ENCODE measurements around the gene DIAPH1. TPM values are rescaled to one million over a fixed set of nuclear protein-coding genes. Genes with fewer than 3 reads are reported as not detected.

DIAPH1 gene
- total RNA-seq, 2 donors from 2014 or later = 104 to 106 TPM

DNA sequence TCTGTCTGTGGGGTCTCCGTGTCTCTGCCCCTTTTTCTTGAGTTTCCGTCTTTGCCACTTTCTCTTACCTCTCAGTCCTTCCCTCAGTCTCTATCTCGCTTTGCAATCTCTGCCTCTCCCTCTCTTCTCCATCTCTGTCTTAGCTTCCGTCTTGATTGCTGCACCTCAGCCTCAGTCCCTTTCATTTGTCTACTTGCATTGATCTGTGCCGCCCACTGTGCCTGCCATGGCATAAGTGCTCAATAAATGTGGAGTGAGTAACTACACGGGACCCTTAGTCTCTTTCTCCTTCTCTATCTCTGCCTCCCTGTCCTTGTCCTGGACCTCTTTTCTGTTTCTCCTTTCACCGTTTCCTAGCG is 123.4 kb downstream of the DIAPH1 start:
- Mint-ChIP-seq H3K27ac (no peak overlapping the region), H3K4me1 (peaks cover 20% of the 10 kb centered on the region), H3K36me3 (ENCODE audit: low read depth) (peaks cover 14% of the 10 kb centered on the region), H3K9me3 (no peaks in the 10 kb centered on the region), H3K4me3 (peak overlapping the region; percentile 49), H3K27me3 (ENCODE audit: insufficient read depth) (peaks cover 41% of the 10 kb centered on the region)
- Histone ChIP-seq H3K9me3 (ENCODE audit: control insufficient read depth, low read length) (no peaks in the 10 kb centered on the region), H3K36me3 (ENCODE audit: control insufficient read depth, insufficient read depth, low read length) (no peaks in the 10 kb centered on the region), H3K9ac (ENCODE audit: extremely low read depth, low read length, poor library complexity, severe bottlenecking) (no peak overlapping the region), H3K4me3 (ENCODE audit: low read length) (peak overlapping the region; percentile 66), H3K27me3 (ENCODE audit: control insufficient read depth, insufficient read depth, low read length, poor library complexity, severe bottlenecking) (no peaks in the 10 kb centered on the region), H3K27ac (ENCODE audit: low read depth, low read length) (peak overlapping the region; percentile 97), H3K4me1 (ENCODE audit: control insufficient read depth, insufficient read depth, low read length) (peaks cover 12% of the 10 kb centered on the region)
- WGBS, 2 experiments (ENCODE audit: insufficient coverage in 1 of 2, insufficient read length in 1 of 2) = 43 to 48% methylated on average over 8 of the region's 8 CpGs
- no peak for DNase-seq
- TF ChIP-seq, protein P1, sequence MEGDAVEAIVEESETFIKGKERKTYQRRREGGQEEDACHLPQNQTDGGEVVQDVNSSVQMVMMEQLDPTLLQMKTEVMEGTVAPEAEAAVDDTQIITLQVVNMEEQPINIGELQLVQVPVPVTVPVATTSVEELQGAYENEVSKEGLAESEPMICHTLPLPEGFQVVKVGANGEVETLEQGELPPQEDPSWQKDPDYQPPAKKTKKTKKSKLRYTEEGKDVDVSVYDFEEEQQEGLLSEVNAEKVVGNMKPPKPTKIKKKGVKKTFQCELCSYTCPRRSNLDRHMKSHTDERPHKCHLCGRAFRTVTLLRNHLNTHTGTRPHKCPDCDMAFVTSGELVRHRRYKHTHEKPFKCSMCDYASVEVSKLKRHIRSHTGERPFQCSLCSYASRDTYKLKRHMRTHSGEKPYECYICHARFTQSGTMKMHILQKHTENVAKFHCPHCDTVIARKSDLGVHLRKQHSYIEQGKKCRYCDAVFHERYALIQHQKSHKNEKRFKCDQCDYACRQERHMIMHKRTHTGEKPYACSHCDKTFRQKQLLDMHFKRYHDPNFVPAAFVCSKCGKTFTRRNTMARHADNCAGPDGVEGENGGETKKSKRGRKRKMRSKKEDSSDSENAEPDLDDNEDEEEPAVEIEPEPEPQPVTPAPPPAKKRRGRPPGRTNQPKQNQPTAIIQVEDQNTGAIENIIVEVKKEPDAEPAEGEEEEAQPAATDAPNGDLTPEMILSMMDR (conservative IDR thresholded peaks at IDR 0.05) = no peak

DNA sequence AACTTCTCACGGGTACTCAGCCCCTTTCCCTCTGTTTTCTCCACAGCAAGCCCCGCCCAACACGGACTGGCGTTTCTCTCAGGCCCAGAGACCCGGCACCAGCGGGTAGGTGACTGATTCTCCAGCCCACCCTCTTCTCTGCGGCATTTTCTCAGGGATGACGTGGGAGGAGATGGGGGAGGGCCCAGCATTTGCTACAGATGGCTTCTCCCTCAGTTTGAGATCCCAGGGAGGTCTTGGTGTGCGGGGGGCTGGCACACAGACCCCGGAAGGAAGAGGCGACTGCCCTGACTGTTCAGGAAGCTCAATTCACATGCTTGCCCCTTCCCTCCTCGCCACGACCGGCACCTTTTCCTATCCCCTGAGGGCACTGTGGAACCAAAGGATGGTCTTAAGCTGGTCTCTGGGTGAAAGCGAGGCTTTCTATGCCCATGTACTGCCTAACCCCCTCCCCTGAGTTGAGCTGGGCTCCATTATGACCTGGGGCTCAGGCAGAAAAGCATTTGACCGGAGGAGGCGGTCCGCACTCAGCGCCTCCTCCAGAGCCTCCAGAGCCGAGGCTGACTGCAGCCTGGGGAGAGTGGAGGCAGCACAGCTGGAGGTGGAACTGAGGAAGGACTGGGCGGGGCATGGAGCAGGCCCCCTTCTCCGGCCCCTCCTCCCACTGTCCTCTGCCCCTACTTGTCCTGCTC is 123.9 kb downstream of the DIAPH1 start:
- H3K9me3 ChIP-seq (ENCODE audit: control insufficient read depth, low read length) = no peaks in the 10 kb centered on the region
- H3K27me3 Mint-ChIP-seq (ENCODE audit: insufficient read depth) = peaks cover 46% of the 10 kb centered on the region
- H3K27me3 ChIP-seq (ENCODE audit: control insufficient read depth, insufficient read depth, low read length, poor library complexity, severe bottlenecking) = no peaks in the 10 kb centered on the region
- H3K4me1 Mint-ChIP-seq = peaks cover 20% of the 10 kb centered on the region
- H3K9ac ChIP-seq (ENCODE audit: extremely low read depth, low read length, poor library complexity, severe bottlenecking) = no peak overlapping the region
- H3K9me3 Mint-ChIP-seq = no peaks in the 10 kb centered on the region
- peak; percentile 84 for DNase-seq
- H3K27ac ChIP-seq (ENCODE audit: low read depth, low read length) = peak overlapping the region; percentile 97
- 4 to 46% methylated on average over 5 to 22 of the region's 22 CpGs for WGBS, 2 experiments (ENCODE audit: insufficient coverage in 1 of 2, insufficient read length in 1 of 2)
- TF ChIP-seq, protein P1 (conservative IDR thresholded peaks at IDR 0.05) = no peak
- peaks cover 17% of the 10 kb centered on the region for H3K36me3 Mint-ChIP-seq (ENCODE audit: low read depth)
- H3K36me3 ChIP-seq (ENCODE audit: control insufficient read depth, insufficient read depth, low read length) = no peaks in the 10 kb centered on the region
- peaks cover 12% of the 10 kb centered on the region for H3K4me1 ChIP-seq (ENCODE audit: control insufficient read depth, insufficient read depth, low read length)
- peak overlapping the region; percentile 66 for H3K4me3 ChIP-seq (ENCODE audit: low read length)
- H3K27ac Mint-ChIP-seq = peak overlapping the region; percentile 42
- H3K4me3 Mint-ChIP-seq = peak overlapping the region; percentile 49

DNA sequence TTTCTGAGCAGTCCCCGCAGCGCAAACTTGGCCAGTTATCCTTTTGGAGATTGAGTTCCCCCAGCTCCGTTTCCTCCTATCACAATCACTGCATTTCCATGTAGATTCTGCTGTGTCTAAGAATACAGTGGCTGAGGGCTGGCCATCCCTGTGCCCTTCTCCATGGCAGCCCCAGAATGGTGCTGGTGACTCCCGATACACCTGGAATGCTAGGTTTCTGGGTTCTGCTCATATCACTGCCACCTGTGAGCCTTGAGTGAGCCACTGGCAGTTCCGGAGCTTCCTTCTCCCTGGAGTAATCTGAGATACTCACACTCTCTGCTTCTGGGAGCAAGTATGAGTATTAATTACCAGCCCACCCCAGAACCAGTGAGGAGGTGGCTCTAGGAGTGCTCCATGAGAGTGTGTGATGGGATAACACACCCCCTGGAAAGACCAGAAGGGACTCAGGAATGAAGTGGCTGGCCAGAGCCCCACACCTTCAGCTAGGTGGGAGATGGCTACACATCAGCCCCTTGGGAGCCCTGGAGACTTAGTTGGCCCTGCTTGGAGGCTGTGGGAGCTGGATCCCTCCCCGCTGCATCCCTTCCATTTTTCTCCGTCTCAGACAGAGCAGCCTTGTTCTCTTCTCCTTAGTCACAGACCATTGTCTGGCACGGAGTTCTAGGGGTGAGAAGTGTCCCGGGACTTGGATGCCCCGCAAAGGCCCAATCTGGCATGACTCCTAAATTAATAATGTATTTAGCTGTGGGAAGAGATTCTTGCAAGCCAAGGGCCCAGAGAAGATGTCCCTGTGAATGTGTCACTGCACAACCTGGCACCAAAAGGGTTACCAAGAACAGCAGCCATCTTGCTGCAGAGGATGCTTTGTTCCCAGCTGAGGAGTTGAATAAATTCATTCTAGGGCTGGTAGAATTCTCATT is 125.0 kb downstream of the DIAPH1 start:
- Mint-ChIP-seq H3K36me3 (ENCODE audit: low read depth) (peaks cover 17% of the 10 kb centered on the region), H3K27ac (no peak overlapping the region), H3K4me3 (peak overlapping the region; percentile 49), H3K4me1 (peaks cover 20% of the 10 kb centered on the region), H3K27me3 (ENCODE audit: insufficient read depth) (peaks cover 57% of the 10 kb centered on the region), H3K9me3 (no peaks in the 10 kb centered on the region)
- Histone ChIP-seq H3K4me1 (ENCODE audit: control insufficient read depth, insufficient read depth, low read length) (peaks cover 12% of the 10 kb centered on the region), H3K36me3 (ENCODE audit: control insufficient read depth, insufficient read depth, low read length) (no peaks in the 10 kb centered on the region), H3K9ac (ENCODE audit: extremely low read depth, low read length, poor library complexity, severe bottlenecking) (no peak overlapping the region), H3K4me3 (ENCODE audit: low read length) (no peak overlapping the region), H3K27me3 (ENCODE audit: control insufficient read depth, insufficient read depth, low read length, poor library complexity, severe bottlenecking) (no peaks in the 10 kb centered on the region), H3K9me3 (ENCODE audit: control insufficient read depth, low read length) (no peaks in the 10 kb centered on the region), H3K27ac (ENCODE audit: low read depth, low read length) (peak overlapping the region; percentile 97)
- TF ChIP-seq, protein P1 (conservative IDR thresholded peaks at IDR 0.05) = no peak
- peak; percentile 47 for DNase-seq
- WGBS, 2 experiments (ENCODE audit: insufficient coverage in 1 of 2, insufficient read length in 1 of 2) = 94 to 96% methylated on average over 5 to 10 of the region's 10 CpGs
